ENCODE results near the gene MEG3. TPM values are rescaled to one million over a fixed set of nuclear protein-coding genes. Genes with fewer than 3 reads are reported as not detected.
A peak's percentile ranks its signal among the peaks of the same experiment; 100 is the strongest.

The MEG3 gene
- total and polyA plus RNA-seq, 9 of the 15 experiments (the other 6 are each of a cell fraction or from before 2014, with no cell fraction given) = 0.10 to 5.3 (median 1.0) TPM; not detected in 1

GRCh38 chr14:100871234-100872186 is 45.6 kb downstream of the MEG3 start (continued):
- no peak for TF ChIP-seq DIDO1 (tag; IDR thresholded peaks at IDR 0.05; ENCODE audit: low read depth)
- no peak for TF ChIP-seq PTRF (tag; IDR thresholded peaks at IDR 0.05)
- no peak for TF ChIP-seq CBX8 (IDR thresholded peaks at IDR 0.05; ENCODE audit: borderline replicate concordance, extremely low read depth, low read depth, low read length, poor library complexity, severe bottlenecking)
- peak; percentile 62; the same call in 1 of the 2 replicates for TF ChIP-seq NCOR1 (IDR thresholded peaks at IDR 0.05)
- TF ChIP-seq SIX5 (IDR thresholded peaks at IDR 0.05; ENCODE audit: borderline replicate concordance in 1 of 2, insufficient read depth in 1 of 2, low read depth in 1 of 2, low read length in 2 of 2) = no peak
- no peak for TF ChIP-seq ETS2 (tag; IDR thresholded peaks at IDR 0.05; ENCODE audit: borderline replicate concordance, poor library complexity, severe bottlenecking)
- peak in 1 of 2 experiments; percentile 65; a peak in 1 of 4 replicates for TF ChIP-seq RCOR1 (IDR thresholded peaks at IDR 0.05; ENCODE audit: borderline replicate concordance in 1 of 2, low read depth in 2 of 2, low read length in 2 of 2)
- TF ChIP-seq OTX1 (CRISPR knock-in tag; IDR thresholded peaks at IDR 0.05) = 0 out of 2 replicates have a peak, but pooled peaks have one; percentile 4
- no peak for TF ChIP-seq ZSCAN29 (IDR thresholded peaks at IDR 0.05)
- TF ChIP-seq PHF8 (IDR thresholded peaks at IDR 0.05; ENCODE audit: borderline replicate concordance, low read length) = peak; percentile 3; the same call in 1 of the 2 replicates
- peak; percentile 24 for TF ChIP-seq TBP (optimal IDR thresholded peaks at IDR 0.05; ENCODE audit: low read depth, low read length)
- no peak for TF ChIP-seq E2F1 (CRISPR knock-in tag; IDR thresholded peaks at IDR 0.05)
- peak; percentile 5; the same call in 1 of the 2 replicates for TF ChIP-seq JUN (IDR thresholded peaks at IDR 0.05; ENCODE audit: borderline replicate concordance, low read depth, low read length)
- no peak for TF ChIP-seq JUN (CRISPR knock-in tag; IDR thresholded peaks at IDR 0.05; ENCODE audit: borderline replicate concordance)
- no peak for TF ChIP-seq TCF7 (IDR thresholded peaks at IDR 0.05; ENCODE audit: borderline replicate concordance)
- TF ChIP-seq SMARCA4 (IDR thresholded peaks at IDR 0.05) = peak; percentile 61; the same call in 1 of the 2 replicates
- no peak for TF ChIP-seq RBBP5 (IDR thresholded peaks at IDR 0.05; ENCODE audit: borderline replicate concordance, insufficient read depth, low read length, poor library complexity, severe bottlenecking)

All from K562 (cell line).